ENCODE data around the gene IPO11.

- TF ChIP-seq CTCF (IDR thresholded peaks at IDR 0.05; ENCODE audit: insufficient read depth, low read length, poor library complexity, severe bottlenecking) (no peak), EZH2phosphoT487 (conservative IDR thresholded peaks at IDR 0.05; ENCODE audit: low read length) (no peak)
These were observed 191.4 kb downstream of the IPO11 start for GRCh38 chr5:62603934-62604333.
